Measurements from ENCODE around the gene ADGRB2.

The ADGRB2 gene

DNA sequence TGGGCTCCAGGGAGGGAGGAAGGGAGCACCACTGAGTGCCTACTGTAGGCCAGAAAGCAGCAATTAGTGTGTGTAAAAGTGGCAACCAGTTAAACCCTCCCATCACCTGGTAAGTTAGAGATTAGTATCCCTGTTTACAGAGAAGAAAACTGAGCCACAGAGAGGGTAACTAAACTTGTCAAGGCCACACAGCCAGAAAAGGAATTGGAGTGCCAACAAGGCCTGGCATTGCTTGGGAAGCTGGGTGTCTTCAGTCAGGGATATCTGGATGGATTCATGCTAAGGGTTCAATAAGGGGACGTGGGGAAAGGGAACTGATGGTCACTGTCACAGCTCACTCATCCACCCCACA is 23.6 kb upstream of the ADGRB2 start:
- peak overlapping the region; percentile 92 for H3K27ac ChIP-seq

DNA sequence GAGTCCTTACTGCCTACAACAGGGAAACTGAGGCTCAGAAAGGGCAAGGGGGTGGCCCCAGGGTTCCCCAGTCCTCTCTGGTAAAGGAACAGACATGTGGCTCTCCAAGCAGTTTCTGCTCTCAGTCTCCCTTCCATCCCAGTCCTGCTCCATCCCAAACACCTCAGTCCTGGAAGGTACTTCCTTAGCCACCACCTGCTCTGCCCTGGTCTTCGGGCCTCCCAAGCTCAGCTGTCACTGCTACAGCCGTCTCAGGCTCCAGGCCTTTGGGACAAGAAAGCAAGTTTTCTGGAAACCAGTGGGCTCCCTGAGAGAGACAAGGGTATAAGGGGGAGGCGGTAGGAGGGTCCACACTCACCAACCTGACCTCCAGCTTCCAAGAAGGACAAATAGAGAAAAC is 23.1 kb upstream of the ADGRB2 start:
- peak overlapping the region; percentile 92 for H3K27ac ChIP-seq
- H3K27me3 ChIP-seq = peaks cover 8% of the 10 kb centered on the region
- TF ChIP-seq CTCF (IDR thresholded peaks at IDR 0.05) = no peak
- no peak overlapping the region for H3K4me3 ChIP-seq (ENCODE audit: low read depth in 1 of 2, low read length in 1 of 2)
- H3K36me3 ChIP-seq = no peaks in the 10 kb centered on the region
- H3K9me3 ChIP-seq = no peaks in the 10 kb centered on the region
- peaks cover 9 to 20% of the 10 kb centered on the region in 2 experiments for H3K4me1 ChIP-seq (ENCODE audit: control insufficient read depth in 1 of 2, insufficient read depth in 1 of 2, low read depth in 1 of 2, low read length in 1 of 2)

More for the DNA sequence above, 23.6 kb upstream of the ADGRB2 start:
- no peak for TF ChIP-seq CTCF (IDR thresholded peaks at IDR 0.05)
- Histone ChIP-seq H3K36me3 (no peaks in the 10 kb centered on the region), H3K4me3 (ENCODE audit: low read depth in 1 of 2, low read length in 1 of 2) (peak overlapping the region; percentile 88 to 98), H3K9me3 (no peaks in the 10 kb centered on the region), H3K27me3 (peaks cover 3% of the 10 kb centered on the region), H3K4me1 (ENCODE audit: control insufficient read depth in 1 of 2, insufficient read depth in 1 of 2, low read depth in 1 of 2, low read length in 1 of 2) (peaks cover 9 to 20% of the 10 kb centered on the region in 2 experiments)

GRCh38 chr1:31786366-31787060 is 22.4 kb upstream of the ADGRB2 start:
- Histone ChIP-seq H3K4me3 (ENCODE audit: low read depth in 1 of 2, low read length in 1 of 2) (no peak overlapping the region), H3K27ac (no peak overlapping the region), H3K9me3 (no peaks in the 10 kb centered on the region), H3K27me3 (peaks cover 12% of the 10 kb centered on the region), H3K36me3 (no peaks in the 10 kb centered on the region), H3K4me1 (ENCODE audit: control insufficient read depth in 1 of 2, insufficient read depth in 1 of 2, low read depth in 1 of 2, low read length in 1 of 2) (peaks cover 9 to 20% of the 10 kb centered on the region in 2 experiments)
- TF ChIP-seq CTCF (IDR thresholded peaks at IDR 0.05) = no peak

GRCh38 chr1:31785947-31786290 is 21.8 kb upstream of the ADGRB2 start:
- Histone ChIP-seq H3K27me3 (peaks cover 16% of the 10 kb centered on the region), H3K4me3 (ENCODE audit: low read depth in 1 of 2, low read length in 1 of 2) (no peak overlapping the region), H3K4me1 (ENCODE audit: control insufficient read depth in 1 of 2, insufficient read depth in 1 of 2, low read depth in 1 of 2, low read length in 1 of 2) (peaks cover 9 to 20% of the 10 kb centered on the region in 2 experiments), H3K9me3 (no peaks in the 10 kb centered on the region), H3K27ac (no peak overlapping the region), H3K36me3 (no peaks in the 10 kb centered on the region)
- TF ChIP-seq CTCF (IDR thresholded peaks at IDR 0.05) = no peak

DNA sequence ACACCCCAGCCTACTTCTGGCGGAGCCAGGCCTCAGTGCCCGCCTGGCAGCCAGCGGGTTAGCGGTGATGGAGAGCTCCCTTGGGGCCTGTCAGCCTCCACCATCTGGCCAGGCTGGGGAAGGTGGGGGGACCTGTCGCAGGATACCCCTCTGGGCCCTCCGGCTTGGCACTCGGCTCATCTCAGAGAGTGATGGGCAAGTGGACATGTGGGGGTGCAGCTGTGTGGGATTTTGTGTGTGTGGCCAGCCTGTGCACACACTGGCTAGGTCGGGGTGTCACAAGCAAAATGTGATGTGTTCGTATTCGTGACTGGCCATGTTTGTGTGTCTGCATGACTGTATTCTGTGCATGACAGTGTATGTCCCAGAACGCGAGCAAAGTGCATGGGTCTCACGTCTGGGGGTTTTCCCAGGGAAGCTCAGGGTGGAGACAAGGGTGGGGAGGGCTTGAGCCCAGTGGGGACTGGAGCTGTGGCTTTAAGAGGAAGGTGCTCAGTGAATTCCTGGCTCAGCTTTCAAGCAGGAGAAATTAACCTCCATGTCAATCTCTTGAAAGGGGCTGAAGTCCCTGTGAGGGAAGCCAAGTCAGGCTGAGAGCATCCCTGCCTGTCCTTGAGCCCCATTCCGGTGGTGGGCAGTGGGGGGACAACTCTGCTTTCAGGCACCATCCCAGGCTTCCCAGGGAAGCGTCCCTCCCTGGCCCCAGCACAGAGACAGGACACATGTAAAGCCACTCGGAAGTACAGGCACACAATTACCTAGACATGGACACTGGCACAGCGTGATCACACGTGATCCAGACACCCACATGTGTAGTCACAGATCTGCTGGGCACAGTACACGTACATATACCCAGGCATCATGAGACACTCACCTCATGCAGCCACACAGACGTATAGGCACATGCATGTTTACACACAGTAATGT is 21.1 kb upstream of the ADGRB2 start:
- Histone ChIP-seq H3K27me3 (peaks cover 20% of the 10 kb centered on the region), H3K9me3 (no peaks in the 10 kb centered on the region), H3K27ac (no peak overlapping the region), H3K4me3 (ENCODE audit: low read depth in 1 of 2, low read length in 1 of 2) (no peak overlapping the region), H3K4me1 (ENCODE audit: control insufficient read depth in 1 of 2, insufficient read depth in 1 of 2, low read depth in 1 of 2, low read length in 1 of 2) (peaks cover 9 to 20% of the 10 kb centered on the region in 2 experiments), H3K36me3 (no peaks in the 10 kb centered on the region)
- TF ChIP-seq CTCF (IDR thresholded peaks at IDR 0.05) = no peak

All from neutrophil (primary cell).